22Rv1 (cell line): ENCODE data around the gene LHFPL4.

Source experiments
- H3K27ac ChIP-seq: fragments of 450-650 bp; 2 replicates; pipeline ENCODE4 v1.5.1; 2017
- CTCF ChIP-seq: fragments of 450-650 bp; IDR thresholded peaks from 2 replicates; pipeline ENCODE4 v1.5.1; 2017; ENCODE audit warnings: mild to moderate bottlenecking
- ZFX ChIP-seq: fragments of 450-650 bp; IDR thresholded peaks from 2 replicates; pipeline ENCODE4 v1.6.1; 2017; ENCODE audit warnings: antibody characterized with exemption, borderline replicate concordance

LHFPL4 gene

DNA sequence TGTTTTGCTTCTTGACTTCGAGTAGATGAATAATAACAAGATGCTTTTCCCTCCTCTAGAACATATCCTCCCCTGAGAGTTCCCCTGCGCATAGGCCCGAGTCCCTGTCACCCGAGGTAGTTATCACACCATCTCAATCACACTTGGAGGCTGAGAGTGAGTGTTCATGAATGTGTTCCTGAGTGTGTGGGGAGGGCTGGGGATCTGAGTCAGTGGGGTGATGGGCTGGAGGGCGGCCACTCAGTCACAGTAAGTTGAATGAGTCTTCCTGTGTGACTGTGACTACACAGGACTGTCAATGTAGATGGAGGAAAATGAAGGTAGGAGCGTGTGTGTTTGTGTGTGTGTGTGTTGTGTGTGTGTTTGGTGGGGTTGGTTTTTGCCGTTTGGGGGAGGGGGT lies 85.2 kb downstream of the LHFPL4 start:
- TF ChIP-seq CTCF: no peak
- H3K27ac ChIP-seq: no peak overlapping the region

GRCh38 chr3:9467451-9467850 lies 86.2 kb downstream of the LHFPL4 start:
- no peak overlapping the region for H3K27ac ChIP-seq
- TF ChIP-seq ZFX (no peak), CTCF (no peak)

GRCh38 chr3:9455596-9456131 lies 98.0 kb downstream of the LHFPL4 start:
- H3K27ac ChIP-seq: no peak overlapping the region
- TF ChIP-seq ZFX: no peak
- no peak for TF ChIP-seq CTCF

DNA sequence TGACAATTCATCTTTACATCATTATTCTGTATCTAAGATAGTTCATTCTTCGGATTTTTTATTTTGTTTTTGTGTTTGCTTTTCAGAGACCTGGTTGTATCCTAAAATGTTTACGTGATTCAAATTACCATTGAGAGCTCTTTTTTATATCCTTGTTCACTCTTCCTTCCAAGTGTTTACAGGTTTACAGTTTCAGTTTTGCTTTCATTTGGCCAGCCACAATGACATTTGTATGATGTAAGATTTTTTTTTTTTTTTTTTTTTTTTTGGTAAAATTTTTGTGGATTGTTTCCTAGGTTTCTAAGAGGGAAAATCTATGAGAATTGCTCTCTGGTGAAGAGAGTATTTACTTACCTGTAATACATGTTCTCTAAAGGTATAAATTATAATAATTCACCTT lies 101.2 kb downstream of the LHFPL4 start:
- TF ChIP-seq ZFX (no peak), CTCF (no peak)
- no peak overlapping the region for H3K27ac ChIP-seq

DNA sequence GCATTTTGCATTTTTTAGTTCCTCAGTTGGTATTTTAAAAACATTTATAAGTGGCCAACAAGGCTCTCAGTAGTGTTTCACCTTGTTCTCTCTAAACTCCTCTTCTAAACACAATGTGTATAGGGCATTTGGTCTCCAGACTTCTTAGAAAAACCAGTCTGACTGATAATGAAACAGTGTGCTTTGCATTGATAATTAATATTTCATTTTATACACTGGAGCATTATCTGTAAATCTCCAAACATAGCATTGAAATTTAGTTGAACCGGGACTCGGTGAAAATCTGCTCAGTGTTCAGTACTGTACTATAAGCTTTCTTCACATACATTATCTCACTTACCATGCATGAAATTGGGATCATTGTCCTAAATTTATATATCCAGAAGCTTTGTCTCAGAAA lies 102.6 kb downstream of the LHFPL4 start:
- no peak overlapping the region for H3K27ac ChIP-seq
- no peak for TF ChIP-seq CTCF

- TF ChIP-seq CTCF (no peak), ZFX (no peak)
- H3K27ac ChIP-seq: no peak overlapping the region
Measured at GRCh38 chr3:9450126-9450525, 103.5 kb downstream of the LHFPL4 start.

DNA sequence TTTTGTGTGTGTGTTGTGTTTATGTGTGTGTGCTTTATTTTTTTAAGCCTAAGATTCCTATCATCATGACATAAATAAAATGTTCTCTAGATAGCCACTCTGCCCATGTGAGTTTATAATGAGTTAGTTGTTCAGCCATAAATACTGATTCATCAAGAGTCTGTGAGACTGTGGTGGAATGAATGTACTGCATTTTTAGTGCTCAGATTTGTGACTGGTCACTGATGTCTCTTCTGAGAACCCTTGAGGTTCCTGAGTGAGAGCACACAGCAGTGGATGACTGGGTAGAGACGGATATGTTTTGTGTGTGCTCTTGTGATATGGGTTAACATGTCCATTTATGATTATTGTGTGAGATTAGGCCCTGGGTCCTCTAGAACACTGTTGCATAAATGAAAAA lies 105.0 kb downstream of the LHFPL4 start:
- H3K27ac ChIP-seq: no peak overlapping the region
- TF ChIP-seq CTCF (no peak), ZFX (no peak)
